Measurements from ENCODE around the gene ZBTB7C.

ZBTB7C gene

DNA sequence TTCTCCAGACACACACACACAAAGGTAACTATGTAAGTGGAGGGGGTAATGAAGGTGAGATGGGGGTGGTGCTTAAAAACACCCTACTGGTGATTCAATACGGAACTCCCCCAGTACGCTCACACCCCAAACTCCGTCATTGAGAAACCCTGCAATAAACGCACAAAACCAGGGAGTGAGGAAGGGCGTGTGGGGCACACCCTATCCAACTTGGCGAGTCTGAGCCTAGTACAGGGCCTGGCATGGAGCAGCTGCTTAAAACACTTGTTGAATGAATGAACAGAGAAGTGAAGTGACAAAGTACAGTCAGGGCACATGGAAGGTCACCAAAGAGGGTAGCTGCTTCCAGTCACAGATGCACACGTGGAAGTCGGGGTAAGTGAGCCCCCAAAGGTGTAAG lies 331.9 kb downstream of the ZBTB7C start:
- Histone ChIP-seq H3K9me3 (replicated peaks; ENCODE audit: low read length) (no peaks in the 10 kb centered on the region), H3K36me3 (ENCODE audit: insufficient read depth, low read length) (no peaks in the 10 kb centered on the region), H3K27me3 (ENCODE audit: control insufficient read depth, insufficient read depth, low read length) (peaks cover 60% of the 10 kb centered on the region), H3K4me3 (ENCODE audit: low read length) (no peak overlapping the region), H3K4me1 (ENCODE audit: control insufficient read depth, insufficient read depth, low read length) (peaks cover 4% of the 10 kb centered on the region), H3K9ac (ENCODE audit: low read depth, low read length) (no peak overlapping the region), H3K4me2 (ENCODE audit: low read length) (no peak overlapping the region)

DNA sequence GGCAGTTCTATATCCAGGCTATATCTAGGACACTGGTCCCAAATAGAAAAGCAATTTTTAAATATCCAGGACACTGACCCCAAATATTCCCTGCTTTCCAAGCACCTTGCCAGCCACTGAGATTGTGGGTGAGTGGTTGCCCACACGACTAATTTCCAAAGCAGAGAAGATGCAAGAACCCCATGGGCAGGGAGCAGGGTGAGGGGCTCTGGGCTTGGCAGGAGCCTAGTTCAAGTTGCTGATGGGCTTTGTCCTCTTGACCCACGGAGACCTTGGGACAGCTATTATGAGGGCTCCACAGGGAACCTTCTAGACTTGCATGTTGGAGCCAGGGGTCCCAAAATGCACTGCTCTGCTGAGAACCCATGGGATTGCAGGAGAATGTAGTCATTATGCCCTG lies 332.7 kb downstream of the ZBTB7C start:
- H3K9ac ChIP-seq (ENCODE audit: low read depth, low read length): no peak overlapping the region

GRCh38 chr18:48075707-48076093 lies 333.5 kb downstream of the ZBTB7C start:
- H3K4me3 ChIP-seq (ENCODE audit: low read length): no peak overlapping the region
- no peaks in the 10 kb centered on the region for H3K36me3 ChIP-seq (ENCODE audit: insufficient read depth, low read length)
- H3K9ac ChIP-seq (ENCODE audit: low read depth, low read length): no peak overlapping the region
- no peak overlapping the region for H3K4me2 ChIP-seq (ENCODE audit: low read length)
- peaks cover 4% of the 10 kb centered on the region for H3K4me1 ChIP-seq (ENCODE audit: control insufficient read depth, insufficient read depth, low read length)
- H3K27me3 ChIP-seq (ENCODE audit: control insufficient read depth, insufficient read depth, low read length): peaks cover 60% of the 10 kb centered on the region
- H3K9me3 ChIP-seq (replicated peaks; ENCODE audit: low read length): no peaks in the 10 kb centered on the region

More for the DNA sequence above, 332.7 kb downstream of the ZBTB7C start:
- H3K4me1 ChIP-seq (ENCODE audit: control insufficient read depth, insufficient read depth, low read length): peaks cover 4% of the 10 kb centered on the region
- H3K27me3 ChIP-seq (ENCODE audit: control insufficient read depth, insufficient read depth, low read length): peaks cover 61% of the 10 kb centered on the region
- no peak overlapping the region for H3K4me2 ChIP-seq (ENCODE audit: low read length)
- no peak overlapping the region for H3K4me3 ChIP-seq (ENCODE audit: low read length)
- H3K36me3 ChIP-seq (ENCODE audit: insufficient read depth, low read length): no peaks in the 10 kb centered on the region
- H3K9me3 ChIP-seq (replicated peaks; ENCODE audit: low read length): no peaks in the 10 kb centered on the region

GRCh38 chr18:48074929-48075706 lies 334.1 kb downstream of the ZBTB7C start:
- H3K4me3 ChIP-seq (ENCODE audit: low read length): no peak overlapping the region
- no peak overlapping the region for H3K4me2 ChIP-seq (ENCODE audit: low read length)
- H3K27me3 ChIP-seq (ENCODE audit: control insufficient read depth, insufficient read depth, low read length): peaks cover 60% of the 10 kb centered on the region
- H3K9ac ChIP-seq (ENCODE audit: low read depth, low read length): no peak overlapping the region
- H3K36me3 ChIP-seq (ENCODE audit: insufficient read depth, low read length): no peaks in the 10 kb centered on the region
- peaks cover 4% of the 10 kb centered on the region for H3K4me1 ChIP-seq (ENCODE audit: control insufficient read depth, insufficient read depth, low read length)
- no peaks in the 10 kb centered on the region for H3K9me3 ChIP-seq (replicated peaks; ENCODE audit: low read length)

DNA sequence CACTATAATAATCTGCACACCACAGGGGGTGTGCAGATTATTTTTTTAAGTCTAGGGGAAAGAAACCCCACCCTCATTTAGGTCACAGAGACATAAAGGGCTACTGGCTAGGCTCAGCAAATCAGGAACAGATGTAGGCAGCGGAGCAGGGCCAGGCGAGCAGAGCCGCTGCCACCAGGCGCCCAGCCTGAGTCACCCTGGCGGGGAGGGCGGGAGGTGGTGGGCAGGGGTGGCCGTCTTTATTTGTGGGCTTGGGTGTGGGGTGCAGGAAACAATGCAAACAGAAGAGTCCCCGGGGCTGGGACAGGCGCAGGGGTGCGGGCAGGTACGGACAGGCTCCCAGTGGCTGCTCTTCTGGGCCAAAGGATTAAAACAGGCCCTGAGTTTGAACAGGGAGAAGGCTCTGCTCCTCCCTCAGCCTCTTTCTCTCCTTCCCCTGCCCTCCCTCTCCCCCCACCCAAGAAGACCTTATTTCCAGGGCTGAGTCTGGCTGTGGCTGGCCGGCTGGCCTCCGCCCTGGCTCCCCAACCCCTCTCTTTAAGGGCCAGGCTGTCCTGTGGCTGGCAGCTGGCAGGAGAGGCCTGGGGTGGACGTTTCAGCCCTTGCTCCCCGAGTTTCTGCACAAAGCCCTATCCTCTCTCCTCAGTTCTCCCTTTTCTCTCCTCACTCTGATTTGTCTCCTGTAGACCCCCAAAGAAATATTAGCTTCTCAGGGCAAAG lies 335.8 kb downstream of the ZBTB7C start:
- H3K9me3 ChIP-seq (replicated peaks; ENCODE audit: low read length): no peaks in the 10 kb centered on the region
- no peak overlapping the region for H3K9ac ChIP-seq (ENCODE audit: low read depth, low read length)
- peaks cover 71% of the 10 kb centered on the region for H3K27me3 ChIP-seq (ENCODE audit: control insufficient read depth, insufficient read depth, low read length)
- H3K4me1 ChIP-seq (ENCODE audit: control insufficient read depth, insufficient read depth, low read length): peaks cover 4% of the 10 kb centered on the region
- H3K4me3 ChIP-seq (ENCODE audit: low read length): no peak overlapping the region
- peak overlapping the region; percentile 13 for H3K4me2 ChIP-seq (ENCODE audit: low read length)
- no peaks in the 10 kb centered on the region for H3K36me3 ChIP-seq (ENCODE audit: insufficient read depth, low read length)

DNA sequence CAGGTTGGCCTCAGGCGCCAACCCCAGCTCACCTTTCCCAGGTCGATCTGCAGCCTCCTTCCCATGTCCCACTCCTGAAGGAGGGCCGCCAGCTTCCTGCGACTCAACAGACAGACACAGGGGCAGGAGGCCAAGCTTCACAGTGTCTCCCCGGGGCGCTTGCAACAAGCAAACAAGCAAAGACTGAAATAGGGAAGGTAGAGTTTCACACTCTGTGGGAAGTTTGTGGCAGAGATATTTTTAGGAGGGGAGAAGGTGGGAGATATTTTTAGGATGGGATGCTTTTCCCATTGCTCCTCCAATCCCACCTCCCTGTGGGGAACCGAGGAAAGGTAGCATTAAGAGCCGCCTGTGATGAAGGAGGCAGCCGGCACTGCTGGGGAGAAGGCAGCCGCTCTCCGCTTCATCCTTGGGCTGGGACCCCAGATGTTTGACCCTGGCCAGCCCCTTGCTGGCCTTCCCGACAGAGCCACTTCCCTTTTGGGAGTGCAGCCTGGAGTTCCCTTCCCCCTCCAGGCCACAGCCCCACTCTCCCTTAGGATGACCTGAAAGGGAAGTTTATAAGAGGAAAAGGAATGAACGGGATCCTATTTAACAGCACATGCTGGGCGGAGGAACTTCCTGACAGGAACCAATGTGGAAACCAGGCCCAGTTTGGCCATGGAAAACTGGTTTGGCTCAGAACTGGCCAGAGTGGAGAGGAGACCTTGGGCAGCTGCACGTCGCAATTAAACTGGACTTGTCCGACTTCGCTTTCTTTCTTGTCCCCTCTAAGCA lies 336.6 kb downstream of the ZBTB7C start:
- Histone ChIP-seq H3K27me3 (ENCODE audit: control insufficient read depth, insufficient read depth, low read length) (peaks cover 71% of the 10 kb centered on the region), H3K4me3 (ENCODE audit: low read length) (no peak overlapping the region), H3K4me2 (ENCODE audit: low read length) (peak overlapping the region; percentile 13), H3K36me3 (ENCODE audit: insufficient read depth, low read length) (no peaks in the 10 kb centered on the region), H3K9ac (ENCODE audit: low read depth, low read length) (no peak overlapping the region), H3K9me3 (replicated peaks; ENCODE audit: low read length) (no peaks in the 10 kb centered on the region), H3K4me1 (ENCODE audit: control insufficient read depth, insufficient read depth, low read length) (peaks cover 4% of the 10 kb centered on the region)

- H3K9ac ChIP-seq (ENCODE audit: low read depth, low read length): no peak overlapping the region
- H3K4me3 ChIP-seq (ENCODE audit: low read length): no peak overlapping the region
- H3K4me2 ChIP-seq (ENCODE audit: low read length): no peak overlapping the region
- no peaks in the 10 kb centered on the region for H3K36me3 ChIP-seq (ENCODE audit: insufficient read depth, low read length)
- peaks cover 56% of the 10 kb centered on the region for H3K27me3 ChIP-seq (ENCODE audit: control insufficient read depth, insufficient read depth, low read length)
- no peaks in the 10 kb centered on the region for H3K9me3 ChIP-seq (replicated peaks; ENCODE audit: low read length)
- peaks cover 4% of the 10 kb centered on the region for H3K4me1 ChIP-seq (ENCODE audit: control insufficient read depth, insufficient read depth, low read length)
Measured at GRCh38 chr18:48068916-48069445, 340.2 kb downstream of the ZBTB7C start.

GRCh38 chr18:48066225-48066652 lies 342.9 kb downstream of the ZBTB7C start:
- Histone ChIP-seq H3K4me1 (ENCODE audit: control insufficient read depth, insufficient read depth, low read length) (no peaks in the 10 kb centered on the region), H3K4me3 (ENCODE audit: low read length) (no peak overlapping the region), H3K9me3 (replicated peaks; ENCODE audit: low read length) (no peaks in the 10 kb centered on the region), H3K27me3 (ENCODE audit: control insufficient read depth, insufficient read depth, low read length) (peaks cover 41% of the 10 kb centered on the region), H3K9ac (ENCODE audit: low read depth, low read length) (no peak overlapping the region), H3K36me3 (ENCODE audit: insufficient read depth, low read length) (no peaks in the 10 kb centered on the region), H3K4me2 (ENCODE audit: low read length) (no peak overlapping the region)

DNA sequence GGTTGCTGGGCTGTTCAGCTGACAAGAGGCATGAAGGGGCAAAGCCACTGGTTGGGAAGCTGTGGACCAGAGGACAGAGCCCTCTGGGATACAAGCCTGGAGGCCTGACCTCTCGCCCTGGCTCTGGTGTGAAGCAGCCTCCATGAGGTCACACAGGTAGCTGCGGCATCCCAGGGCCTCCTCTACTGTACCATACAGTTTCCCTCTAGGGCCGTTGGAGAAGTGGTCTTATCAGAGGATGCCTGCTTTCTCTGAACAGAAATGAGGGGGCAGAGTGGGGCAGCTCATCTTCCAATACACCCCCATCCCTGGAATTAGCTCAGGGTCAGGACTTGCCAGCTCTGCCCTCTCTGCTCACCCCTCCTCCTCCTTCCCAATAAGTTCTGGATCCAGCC lies 343.6 kb downstream of the ZBTB7C start:
- Histone ChIP-seq H3K27me3 (ENCODE audit: control insufficient read depth, insufficient read depth, low read length) (peaks cover 41% of the 10 kb centered on the region), H3K4me2 (ENCODE audit: low read length) (no peak overlapping the region), H3K9ac (ENCODE audit: low read depth, low read length) (no peak overlapping the region), H3K4me1 (ENCODE audit: control insufficient read depth, insufficient read depth, low read length) (no peaks in the 10 kb centered on the region), H3K9me3 (replicated peaks; ENCODE audit: low read length) (no peaks in the 10 kb centered on the region), H3K36me3 (ENCODE audit: insufficient read depth, low read length) (no peaks in the 10 kb centered on the region), H3K4me3 (ENCODE audit: low read length) (no peak overlapping the region)

- Histone ChIP-seq H3K27me3 (ENCODE audit: control insufficient read depth, insufficient read depth, low read length) (peaks cover 39% of the 10 kb centered on the region), H3K36me3 (ENCODE audit: insufficient read depth, low read length) (no peaks in the 10 kb centered on the region), H3K4me1 (ENCODE audit: control insufficient read depth, insufficient read depth, low read length) (no peaks in the 10 kb centered on the region), H3K4me3 (ENCODE audit: low read length) (no peak overlapping the region), H3K4me2 (ENCODE audit: low read length) (no peak overlapping the region), H3K9ac (ENCODE audit: low read depth, low read length) (no peak overlapping the region), H3K9me3 (replicated peaks; ENCODE audit: low read length) (no peaks in the 10 kb centered on the region)
Measured at GRCh38 chr18:48064978-48065600, 344.1 kb downstream of the ZBTB7C start.
